Brain microvascular endothelial cell (primary cell): ENCODE data around the gene LPCAT3.

Source experiments
- DNase-seq: peaks from one replicate; pipeline ENCODE4 v3.0.0-alpha.2; 2020
- H3K27ac ChIP-seq: fragments of 250-450 bp; sonication (Bioruptor Pico); 2 replicates; pipeline ENCODE4 v1.5.1; 2020; ENCODE audit warnings: mild to moderate bottlenecking, moderate library complexity
- H3K27me3 ChIP-seq: fragments of 250-450 bp; sonication (Bioruptor Pico); replicated peaks from 2 replicates; pipeline ENCODE4 v1.5.1; 2020; ENCODE audit warnings: mild to moderate bottlenecking
- H3K36me3 ChIP-seq: fragments of 250-450 bp; sonication (Bioruptor Pico); replicated peaks from 2 replicates; pipeline ENCODE4 v1.5.1; 2020; ENCODE audit warnings: mild to moderate bottlenecking
- H3K4me3 ChIP-seq: 2 replicates; pipeline ENCODE4 v1.5.1; 2011; ENCODE audit warnings: low read depth, mild to moderate bottlenecking, control low read depth, low read length, moderate library complexity
- in situ Hi-C: cut with HindIII; loops from 2 replicates; pipeline ENCODE4 v1.10.0; 2017; ENCODE audit warnings: low sequenced_read_pairs, low pct_ligation_motif_present
- TF ChIP-seq, protein P1 (sequence below): IDR thresholded peaks from 2 replicates; pipeline ENCODE4 v1.5.1; 2011; ENCODE audit warnings: low read depth, mild to moderate bottlenecking, moderate library complexity, low read length, control low read depth, inconsistent platforms; ENCODE audit errors: missing control alignments

The LPCAT3 gene

DNA sequence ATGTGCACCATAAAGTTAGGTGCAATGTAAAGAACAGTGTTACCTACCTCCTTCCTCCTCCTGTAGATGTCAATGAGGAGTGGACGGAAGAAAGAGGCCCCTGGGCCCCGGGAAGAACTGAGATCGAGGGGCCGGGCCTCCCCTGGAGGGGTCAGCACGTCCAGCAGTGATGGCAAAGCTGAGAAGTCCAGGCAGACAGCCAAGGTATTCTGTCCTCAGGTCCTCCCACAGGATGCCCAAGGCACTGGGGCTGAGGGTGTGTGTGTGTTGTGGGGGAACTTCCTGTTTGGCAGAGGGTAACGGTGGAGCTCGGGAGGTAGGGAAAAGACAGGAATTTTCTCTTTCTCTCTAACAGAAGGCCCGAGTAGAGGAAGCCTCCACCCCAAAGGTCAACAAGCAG lies 84.2 kb downstream of the LPCAT3 start:
- H3K36me3 ChIP-seq: peaks cover 35% of the 10 kb centered on the region
- in situ Hi-C loops: no loop called here
- no peaks in the 10 kb centered on the region for H3K27me3 ChIP-seq
- no peak for DNase-seq
- H3K4me3 ChIP-seq: no peak overlapping the region
- H3K27ac ChIP-seq: no peak overlapping the region
- TF ChIP-seq, protein P1, sequence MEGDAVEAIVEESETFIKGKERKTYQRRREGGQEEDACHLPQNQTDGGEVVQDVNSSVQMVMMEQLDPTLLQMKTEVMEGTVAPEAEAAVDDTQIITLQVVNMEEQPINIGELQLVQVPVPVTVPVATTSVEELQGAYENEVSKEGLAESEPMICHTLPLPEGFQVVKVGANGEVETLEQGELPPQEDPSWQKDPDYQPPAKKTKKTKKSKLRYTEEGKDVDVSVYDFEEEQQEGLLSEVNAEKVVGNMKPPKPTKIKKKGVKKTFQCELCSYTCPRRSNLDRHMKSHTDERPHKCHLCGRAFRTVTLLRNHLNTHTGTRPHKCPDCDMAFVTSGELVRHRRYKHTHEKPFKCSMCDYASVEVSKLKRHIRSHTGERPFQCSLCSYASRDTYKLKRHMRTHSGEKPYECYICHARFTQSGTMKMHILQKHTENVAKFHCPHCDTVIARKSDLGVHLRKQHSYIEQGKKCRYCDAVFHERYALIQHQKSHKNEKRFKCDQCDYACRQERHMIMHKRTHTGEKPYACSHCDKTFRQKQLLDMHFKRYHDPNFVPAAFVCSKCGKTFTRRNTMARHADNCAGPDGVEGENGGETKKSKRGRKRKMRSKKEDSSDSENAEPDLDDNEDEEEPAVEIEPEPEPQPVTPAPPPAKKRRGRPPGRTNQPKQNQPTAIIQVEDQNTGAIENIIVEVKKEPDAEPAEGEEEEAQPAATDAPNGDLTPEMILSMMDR: no peak

DNA sequence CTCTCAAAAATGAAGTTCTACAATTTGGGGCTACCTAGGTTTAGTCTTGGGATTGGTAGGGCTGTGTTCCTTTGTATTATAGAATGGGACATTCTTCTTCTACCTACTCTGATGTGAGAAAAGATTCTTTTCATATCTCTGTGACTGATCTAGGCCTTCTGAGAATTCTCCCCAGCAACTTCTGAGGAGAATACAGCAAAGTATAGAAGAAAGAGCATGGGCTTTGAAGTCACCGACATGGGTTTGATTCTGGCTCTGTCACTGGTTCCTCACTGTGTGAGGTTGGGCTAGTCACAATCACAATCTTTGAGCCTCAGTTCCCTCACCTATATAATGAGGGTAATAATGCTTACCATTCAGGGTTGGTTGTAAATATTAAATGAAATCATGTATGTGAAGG lies 85.5 kb downstream of the LPCAT3 start:
- no peak for DNase-seq
- in situ Hi-C loops: no loop called here
- no peak overlapping the region for H3K4me3 ChIP-seq
- no peaks in the 10 kb centered on the region for H3K27me3 ChIP-seq
- TF ChIP-seq, protein P1: no peak
- H3K36me3 ChIP-seq: peaks cover 27% of the 10 kb centered on the region
- no peak overlapping the region for H3K27ac ChIP-seq

DNA sequence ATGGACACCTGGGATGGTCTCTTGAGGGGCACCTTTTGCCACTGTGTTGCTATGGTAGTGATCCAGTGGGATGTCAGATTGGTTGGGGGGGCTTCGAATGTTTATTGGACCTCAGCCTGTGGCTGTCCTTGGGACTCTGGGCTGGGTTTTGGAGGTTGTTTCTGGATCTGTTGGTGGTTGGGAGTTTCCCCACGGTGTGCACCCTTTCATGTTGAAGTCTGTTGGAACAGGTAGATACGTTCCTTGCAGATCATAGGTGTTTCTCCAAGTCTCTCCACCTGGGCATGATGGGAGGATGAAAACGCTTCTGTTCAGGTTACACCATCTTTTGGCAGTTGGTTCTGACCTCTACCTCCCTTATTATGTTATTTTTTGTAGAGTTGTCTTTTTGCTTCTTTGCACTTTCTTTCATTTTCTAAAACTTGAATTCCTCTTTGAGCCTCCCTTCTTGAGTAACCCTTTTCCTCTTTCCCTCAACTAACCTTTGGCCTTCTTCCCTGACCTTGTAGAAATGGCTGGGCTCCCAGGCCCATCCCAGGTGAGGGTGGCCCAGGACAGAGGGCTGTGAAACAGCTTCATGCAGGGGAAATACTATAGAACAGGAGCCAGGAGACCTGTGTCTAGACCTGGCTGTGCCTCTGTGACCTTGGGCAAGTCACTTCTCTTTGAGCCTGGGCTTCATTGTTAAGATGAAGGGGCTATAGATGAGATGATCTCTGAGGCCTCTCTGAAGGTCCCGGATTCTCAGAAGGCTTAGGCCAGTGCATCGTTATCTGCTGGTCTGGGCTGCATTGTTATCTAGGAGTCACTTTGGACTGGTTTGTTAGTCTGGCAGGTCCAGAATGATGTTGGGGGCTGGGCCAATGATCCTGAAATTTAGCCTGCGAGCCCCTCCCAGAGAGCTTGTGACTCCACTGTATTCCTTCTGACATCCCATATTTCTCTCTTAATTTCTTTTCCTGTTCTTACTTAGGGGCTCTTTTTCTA lies 88.5 kb downstream of the LPCAT3 start:
- peaks cover 7% of the 10 kb centered on the region for H3K36me3 ChIP-seq
- H3K27me3 ChIP-seq: no peaks in the 10 kb centered on the region
- TF ChIP-seq, protein P1: no peak
- H3K27ac ChIP-seq: no peak overlapping the region
- H3K4me3 ChIP-seq: peak overlapping the region; percentile 81
- DNase-seq: no peak
- in situ Hi-C loops: no loop called here

DNA sequence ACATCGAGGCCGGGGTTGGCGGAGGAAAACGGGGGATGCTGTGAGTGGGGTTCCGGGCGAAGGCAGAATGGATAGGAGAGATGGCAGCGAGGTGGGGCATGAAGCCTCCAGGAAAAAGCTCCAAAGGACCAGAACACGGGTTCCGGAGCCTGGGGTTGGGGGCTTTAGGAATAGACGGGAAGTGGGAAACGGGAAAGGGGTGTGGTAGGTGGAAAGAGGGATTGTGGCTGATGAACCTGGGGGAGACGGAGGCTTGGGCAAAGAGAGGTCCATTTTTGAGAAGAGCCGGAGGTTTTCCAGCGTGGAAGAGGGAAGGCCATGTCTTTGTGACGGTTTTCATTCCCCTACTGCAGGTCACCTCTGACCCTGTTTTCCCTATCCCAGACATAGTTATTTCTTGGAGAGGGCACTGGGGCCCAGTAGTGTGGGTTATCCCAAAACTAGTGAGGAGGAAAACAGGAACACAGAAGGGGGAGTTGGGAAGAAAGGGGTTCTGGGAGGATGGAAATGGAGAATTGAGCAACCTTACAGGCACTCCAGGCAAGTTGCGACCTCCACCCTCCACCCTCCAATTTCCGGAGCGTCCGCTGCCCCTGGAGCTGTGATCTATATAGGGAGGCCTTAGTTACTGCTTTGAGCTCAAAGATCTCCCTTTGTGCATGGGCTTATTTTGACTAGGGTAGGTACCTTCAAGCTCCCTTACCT lies 89.4 kb downstream of the LPCAT3 start:
- H3K27ac ChIP-seq: no peak overlapping the region
- peak overlapping the region; percentile 81 for H3K4me3 ChIP-seq
- TF ChIP-seq, protein P1: no peak
- peaks cover 5% of the 10 kb centered on the region for H3K36me3 ChIP-seq
- in situ Hi-C loops: no loop called here
- H3K27me3 ChIP-seq: no peaks in the 10 kb centered on the region
- DNase-seq: no peak

DNA sequence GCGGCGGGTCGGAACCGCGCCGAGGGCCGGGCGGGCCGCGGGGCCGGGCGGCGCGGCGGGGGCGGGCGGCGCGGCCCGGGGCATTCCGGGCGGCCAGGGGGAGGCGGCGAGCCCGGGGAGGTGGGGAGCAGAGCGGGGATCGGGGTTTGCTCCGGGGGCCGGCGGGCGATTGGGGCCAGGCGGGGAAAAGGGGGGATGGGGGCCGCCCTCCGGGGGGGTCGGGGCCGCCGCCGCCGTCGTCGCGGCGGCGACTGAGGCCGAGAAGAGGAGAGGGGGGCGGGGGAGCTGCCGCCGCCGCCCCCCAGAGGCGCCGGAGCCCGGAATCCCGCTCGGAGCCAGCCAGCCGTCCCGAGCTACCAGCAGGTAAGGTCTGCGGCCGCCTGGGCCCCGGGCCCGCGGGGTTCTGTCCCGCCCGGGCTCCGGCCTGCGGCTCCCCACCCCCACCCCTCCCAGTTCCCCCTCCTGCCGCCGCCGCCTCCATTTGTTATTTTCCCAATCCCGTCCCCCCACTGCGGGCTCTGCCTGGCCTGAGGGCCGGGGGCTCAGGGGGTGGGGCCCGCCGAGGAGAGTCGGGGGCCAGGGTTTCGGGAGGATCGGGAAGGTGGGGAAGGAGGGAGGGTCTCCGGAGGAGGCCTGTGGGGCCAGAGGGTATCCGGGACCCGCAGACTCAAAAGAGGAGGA lies 90.1 kb downstream of the LPCAT3 start:
- Histone ChIP-seq H3K27me3 (no peaks in the 10 kb centered on the region), H3K27ac (no peak overlapping the region), H3K36me3 (peaks cover 3% of the 10 kb centered on the region), H3K4me3 (peak overlapping the region; percentile 81)
- DNase-seq: no peak
- TF ChIP-seq, protein P1: no peak
- in situ Hi-C loops: no loop called here
